Right lobe of liver (tissue), 4 donors: ENCODE measurements around the gene NBEAL1.
"Not testable (repeated sequence)": the region's sequence is repeated elsewhere in the genome, so short reads cannot be mapped to it uniquely, and the experiment has no call there.

Experiments
- POLR2A ChIP-seq: fragments of 450-650 bp; IDR thresholded peaks from one replicate; pipeline ENCODE4 v1.6.1; 2017; ENCODE audit warnings: antibody characterized with exemption, mild to moderate bottlenecking
- TF ChIP-seq, protein P1 (sequence below), 4 donors: fragments of 200-600 bp in 3 of 4; fragments of 450-650 bp in 1 of 4; IDR thresholded peaks; one replicate each; pipeline versions ENCODE4 v1.5.1 to v1.8.0; 2016 to 2022; ENCODE audit warnings: antibody characterized with exemption in 4 of 4, mild to moderate bottlenecking in 2 of 4
- donor health status: DM: no; HTN: no; CAD: no.
- donor health status: DM: no; HTN: no; CAD: no.
- donor health status: DM: no; HTN: yes; CAD: no.

DNA sequence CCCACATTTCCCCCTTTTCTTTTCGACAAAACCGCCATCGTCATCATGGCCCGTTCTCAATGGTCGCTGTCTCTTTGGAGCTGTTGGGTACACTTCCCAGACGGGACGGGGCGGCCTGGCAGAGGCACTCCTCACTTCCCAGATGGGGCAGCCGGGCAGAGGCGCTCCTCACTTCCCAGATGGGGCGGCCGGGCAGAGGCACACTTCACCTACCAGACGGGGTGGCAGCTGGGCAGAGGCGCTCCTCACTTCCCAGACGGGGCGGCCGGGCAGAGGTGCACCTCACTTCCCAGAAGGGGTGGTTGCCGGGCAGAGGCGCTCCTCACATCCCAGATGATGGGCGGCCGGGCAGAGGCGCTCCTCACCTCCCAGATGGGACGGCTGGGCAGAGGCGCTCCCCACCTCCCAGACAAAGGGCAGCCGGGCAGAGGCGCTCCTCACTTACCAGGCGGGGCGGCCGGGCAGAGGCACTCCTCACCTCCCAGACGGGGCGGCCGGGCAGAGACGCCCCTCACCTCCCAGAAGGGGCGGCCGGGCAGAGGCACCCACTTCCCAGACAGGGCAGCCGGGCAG lies 51.9 kb downstream of the NBEAL1 start:
- TF ChIP-seq, protein P1, sequence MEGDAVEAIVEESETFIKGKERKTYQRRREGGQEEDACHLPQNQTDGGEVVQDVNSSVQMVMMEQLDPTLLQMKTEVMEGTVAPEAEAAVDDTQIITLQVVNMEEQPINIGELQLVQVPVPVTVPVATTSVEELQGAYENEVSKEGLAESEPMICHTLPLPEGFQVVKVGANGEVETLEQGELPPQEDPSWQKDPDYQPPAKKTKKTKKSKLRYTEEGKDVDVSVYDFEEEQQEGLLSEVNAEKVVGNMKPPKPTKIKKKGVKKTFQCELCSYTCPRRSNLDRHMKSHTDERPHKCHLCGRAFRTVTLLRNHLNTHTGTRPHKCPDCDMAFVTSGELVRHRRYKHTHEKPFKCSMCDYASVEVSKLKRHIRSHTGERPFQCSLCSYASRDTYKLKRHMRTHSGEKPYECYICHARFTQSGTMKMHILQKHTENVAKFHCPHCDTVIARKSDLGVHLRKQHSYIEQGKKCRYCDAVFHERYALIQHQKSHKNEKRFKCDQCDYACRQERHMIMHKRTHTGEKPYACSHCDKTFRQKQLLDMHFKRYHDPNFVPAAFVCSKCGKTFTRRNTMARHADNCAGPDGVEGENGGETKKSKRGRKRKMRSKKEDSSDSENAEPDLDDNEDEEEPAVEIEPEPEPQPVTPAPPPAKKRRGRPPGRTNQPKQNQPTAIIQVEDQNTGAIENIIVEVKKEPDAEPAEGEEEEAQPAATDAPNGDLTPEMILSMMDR (IDR thresholded peaks at IDR 0.05), result not testable (repeated sequence)
- not testable (repeated sequence) for TF ChIP-seq POLR2A
